Astrocyte (in vitro differentiated cells and primary cell): ENCODE measurements around the gene OLIG1. TPM values are rescaled to one million over a fixed set of nuclear protein-coding genes. Genes with fewer than 3 reads are reported as not detected.

Experiments used
- DNase-seq: peaks from one replicate; pipeline ENCODE4 v3.0.0-alpha.2; 2010; ENCODE audit warnings: low read depth
- FAIRE-seq: peaks from 2 replicates; lab custom pipeline; 2011; peaks lifted over from hg19 to GRCh38; lab: Jason Lieb, UNC
- H2AFZ ChIP-seq: 2 replicates; pipeline ENCODE4 v1.6.0; 2012; ENCODE audit warnings: low read depth, low read length, inconsistent platforms
- H3K27ac ChIP-seq: 2 replicates; pipeline ENCODE4 v1.5.1; 2011; ENCODE audit warnings: low read depth, low read length, inconsistent platforms
- H3K27me3 ChIP-seq: 2 replicates; pipeline ENCODE4 v1.6.0; 2011; ENCODE audit warnings: low read length, inconsistent platforms; ENCODE audit not compliant: insufficient read depth
- H3K36me3 ChIP-seq: 2 replicates; pipeline ENCODE4 v1.5.1; 2011; ENCODE audit warnings: low read length, inconsistent platforms; ENCODE audit not compliant: insufficient read depth
- H3K4me1 ChIP-seq: 2 replicates; pipeline ENCODE4 v1.5.1; 2011; ENCODE audit warnings: low read length, inconsistent platforms; ENCODE audit not compliant: insufficient read depth
- H3K4me2 ChIP-seq: 2 replicates; pipeline ENCODE4 v1.6.0; 2012; ENCODE audit warnings: low read length, inconsistent platforms
- H3K4me3 ChIP-seq: 2 replicates; pipeline ENCODE4 v1.5.1; 2011; ENCODE audit warnings: low read depth, mild to moderate bottlenecking, low read length, inconsistent platforms; ENCODE audit not compliant: insufficient read depth
- H3K79me2 ChIP-seq: 2 replicates; pipeline ENCODE4 v1.6.0; 2012; ENCODE audit warnings: mild to moderate bottlenecking, low read length, inconsistent platforms; ENCODE audit not compliant: insufficient read depth
- H3K9ac ChIP-seq: 2 replicates; pipeline ENCODE4 v1.6.0; 2012; ENCODE audit warnings: mild to moderate bottlenecking, low read length, inconsistent platforms
- H3K9me3 ChIP-seq: 2 replicates; pipeline ENCODE4 v1.5.1; 2012; ENCODE audit warnings: low read depth, mild to moderate bottlenecking, low read length, inconsistent platforms; ENCODE audit not compliant: insufficient read depth
- H4K20me1 ChIP-seq: 2 replicates; pipeline ENCODE4 v1.6.0; 2012; ENCODE audit warnings: low read length, inconsistent platforms; ENCODE audit not compliant: insufficient read depth
- H3K27ac Mint-ChIP-seq: one replicate; pipeline ENCODE4 v1.8.0; 2021; ENCODE audit warnings: mild to moderate bottlenecking, mixed read lengths; ENCODE audit not compliant: unreplicated experiment
- H3K27me3 Mint-ChIP-seq: one replicate; pipeline ENCODE4 v1.8.0; 2021; ENCODE audit warnings: low read depth, mixed read lengths; ENCODE audit not compliant: unreplicated experiment
- H3K36me3 Mint-ChIP-seq: one replicate; pipeline ENCODE4 v1.8.0; 2021; ENCODE audit warnings: low read depth, mixed read lengths; ENCODE audit not compliant: unreplicated experiment
- H3K4me1 Mint-ChIP-seq: one replicate; pipeline ENCODE4 v1.8.0; 2021; ENCODE audit warnings: low read depth, mixed read lengths; ENCODE audit not compliant: unreplicated experiment
- H3K4me3 Mint-ChIP-seq: one replicate; pipeline ENCODE4 v1.8.0; 2021; ENCODE audit warnings: mild to moderate bottlenecking, moderate library complexity, mixed read lengths; ENCODE audit not compliant: unreplicated experiment
- H3K9me3 Mint-ChIP-seq: one replicate; pipeline ENCODE4 v1.8.0; 2021; ENCODE audit warnings: mild to moderate bottlenecking, mixed read lengths; ENCODE audit not compliant: unreplicated experiment
- EZH2 ChIP-seq: IDR thresholded peaks from 2 replicates; pipeline ENCODE4 v1.6.1; 2012; ENCODE audit warnings: mild to moderate bottlenecking, low read length, inconsistent platforms; ENCODE audit not compliant: insufficient read depth
- total RNA-seq: library from RNA; stranded (reverse); gene quantifications from 2 replicates; pipeline ENCODE4 v1.2.1, GENCODE V29; 2021
- TF ChIP-seq, protein P1 (sequence below): IDR thresholded peaks from 2 replicates; pipeline ENCODE4 v1.5.1; 2011; ENCODE audit warnings: low read depth, mild to moderate bottlenecking, inconsistent platforms, low read length, moderate library complexity; ENCODE audit not compliant: insufficient read depth

The OLIG1 gene
- total RNA-seq, 1 donor from 2014 or later: not detected

DNA sequence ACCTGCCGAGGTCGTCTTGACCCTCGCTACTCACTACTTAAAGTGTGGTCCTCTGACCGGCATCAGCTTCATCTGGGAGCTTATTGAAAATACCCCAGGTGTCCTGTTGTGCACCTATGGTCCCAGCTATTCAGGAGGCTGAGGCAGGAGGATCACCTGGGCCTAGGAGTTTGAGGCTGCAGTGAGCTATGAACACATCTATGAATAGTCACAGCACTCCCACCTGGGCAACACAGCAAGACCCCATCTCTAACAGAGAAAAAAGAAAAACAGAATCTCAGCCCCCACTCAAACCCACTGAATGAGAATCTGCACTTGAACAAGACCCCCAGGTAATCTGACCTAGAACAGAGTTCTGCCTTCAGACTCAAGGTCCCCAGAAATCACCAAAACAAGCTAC is 8.7 kb upstream of the OLIG1 start:
- H4K20me1 ChIP-seq: no peaks in the 10 kb centered on the region
- DNase-seq (no peak), FAIRE-seq (no peak)
- peaks cover 57% of the 10 kb centered on the region for H3K27me3 ChIP-seq
- no peak overlapping the region for H3K27ac Mint-ChIP-seq
- H3K27ac ChIP-seq: no peak overlapping the region
- no peak overlapping the region for H3K4me3 ChIP-seq
- no peak overlapping the region for H2AFZ ChIP-seq
- H3K9me3 Mint-ChIP-seq: no peaks in the 10 kb centered on the region
- no peak overlapping the region for H3K9ac ChIP-seq
- H3K27me3 Mint-ChIP-seq: peaks cover 78% of the 10 kb centered on the region
- H3K36me3 Mint-ChIP-seq: no peaks in the 10 kb centered on the region
- no peak overlapping the region for H3K4me2 ChIP-seq
- H3K4me1 ChIP-seq: no peaks in the 10 kb centered on the region
- no peaks in the 10 kb centered on the region for H3K36me3 ChIP-seq
- no peaks in the 10 kb centered on the region for H3K79me2 ChIP-seq
- no peaks in the 10 kb centered on the region for H3K4me1 Mint-ChIP-seq
- no peak overlapping the region for H3K4me3 Mint-ChIP-seq
- TF ChIP-seq, protein P1, sequence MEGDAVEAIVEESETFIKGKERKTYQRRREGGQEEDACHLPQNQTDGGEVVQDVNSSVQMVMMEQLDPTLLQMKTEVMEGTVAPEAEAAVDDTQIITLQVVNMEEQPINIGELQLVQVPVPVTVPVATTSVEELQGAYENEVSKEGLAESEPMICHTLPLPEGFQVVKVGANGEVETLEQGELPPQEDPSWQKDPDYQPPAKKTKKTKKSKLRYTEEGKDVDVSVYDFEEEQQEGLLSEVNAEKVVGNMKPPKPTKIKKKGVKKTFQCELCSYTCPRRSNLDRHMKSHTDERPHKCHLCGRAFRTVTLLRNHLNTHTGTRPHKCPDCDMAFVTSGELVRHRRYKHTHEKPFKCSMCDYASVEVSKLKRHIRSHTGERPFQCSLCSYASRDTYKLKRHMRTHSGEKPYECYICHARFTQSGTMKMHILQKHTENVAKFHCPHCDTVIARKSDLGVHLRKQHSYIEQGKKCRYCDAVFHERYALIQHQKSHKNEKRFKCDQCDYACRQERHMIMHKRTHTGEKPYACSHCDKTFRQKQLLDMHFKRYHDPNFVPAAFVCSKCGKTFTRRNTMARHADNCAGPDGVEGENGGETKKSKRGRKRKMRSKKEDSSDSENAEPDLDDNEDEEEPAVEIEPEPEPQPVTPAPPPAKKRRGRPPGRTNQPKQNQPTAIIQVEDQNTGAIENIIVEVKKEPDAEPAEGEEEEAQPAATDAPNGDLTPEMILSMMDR: no peak
- no peak for TF ChIP-seq EZH2
- H3K9me3 ChIP-seq: no peaks in the 10 kb centered on the region

- peaks cover 72% of the 10 kb centered on the region for H3K27me3 ChIP-seq
- no peak overlapping the region for H3K4me3 Mint-ChIP-seq
Measured at GRCh38 chr21:33063375-33063883, 6.5 kb upstream of the OLIG1 start.

More at GRCh38 chr21:33063375-33063883, 6.5 kb upstream of the OLIG1 start:
- no peak overlapping the region for H3K9ac ChIP-seq
- H3K4me2 ChIP-seq: no peak overlapping the region
- H3K36me3 ChIP-seq: no peaks in the 10 kb centered on the region
- H2AFZ ChIP-seq: no peak overlapping the region
- Mint-ChIP-seq H3K36me3 (no peaks in the 10 kb centered on the region), H3K27me3 (peaks cover 88% of the 10 kb centered on the region), H3K9me3 (peaks cover 3% of the 10 kb centered on the region), H3K27ac (no peak overlapping the region), H3K4me1 (no peaks in the 10 kb centered on the region)
- no peaks in the 10 kb centered on the region for H3K79me2 ChIP-seq
- DNase-seq (no peak), FAIRE-seq (no peak)
- H3K9me3 ChIP-seq: peaks cover 4% of the 10 kb centered on the region
- H3K27ac ChIP-seq: no peak overlapping the region
- H4K20me1 ChIP-seq: no peaks in the 10 kb centered on the region
- no peak overlapping the region for H3K4me3 ChIP-seq
- TF ChIP-seq, protein P1: no peak
- TF ChIP-seq EZH2: no peak
- H3K4me1 ChIP-seq: no peaks in the 10 kb centered on the region
